Gastroesophageal sphincter (tissue), 4 donors: ENCODE data around the gene TLE7. TPM values are rescaled to one million over a fixed set of nuclear protein-coding genes. Genes with fewer than 3 reads are reported as not detected.

Experiments used
- ATAC-seq: fragments of 150-250 bp; one replicate; pipeline ENCODE4 v1.9.1; 2016; ENCODE audit warnings: mild to moderate bottlenecking, moderate library complexity
- H3K27ac ChIP-seq, 4 donors: fragments of 200-600 bp; sonication (generic) in 3 of 4; 1 replicate in 3 of 4; 2 replicates in 1 of 4; pipeline ENCODE4 v1.5.1; 2016 to 2019
- H3K27me3 ChIP-seq: fragments of 200-600 bp; sonication (generic); one replicate; pipeline ENCODE4 v1.5.1; 2019
- H3K36me3 ChIP-seq, 2 donors: fragments of 200-600 bp; sonication (generic); one replicate each; pipeline ENCODE4 v1.5.1; 2019; ENCODE audit warnings: control low read depth in 1 of 2
- H3K4me1 ChIP-seq, 3 donors: fragments of 200-600 bp; sonication (generic); 1 replicate in 2 of 3; 2 replicates in 1 of 3; pipeline ENCODE4 v1.5.1; 2016 to 2019; ENCODE audit warnings: control low read depth in 2 of 3
- H3K4me3 ChIP-seq, 2 donors: fragments of 200-600 bp; sonication (generic); one replicate each; pipeline ENCODE4 v1.5.1; 2019; ENCODE audit warnings: mild to moderate bottlenecking in 1 of 2, moderate library complexity in 1 of 2
- H3K9me3 ChIP-seq, 3 donors: fragments of 200-600 bp; sonication (generic); one replicate each; pipeline ENCODE4 v1.5.1; 2017 to 2019; ENCODE audit warnings: control low read depth in 2 of 3
- EP300 ChIP-seq: sonication (generic); formaldehyde crosslinking; IDR thresholded peaks from one replicate; pipeline ENCODE4 v1.6.1; 2017; ENCODE audit warnings: antibody characterized with exemption, mild to moderate bottlenecking
- POLR2A ChIP-seq, 2 donors: fragments of 450-650 bp; IDR thresholded peaks; one replicate each; pipeline ENCODE4 v1.6.1; 2017; ENCODE audit warnings: antibody characterized with exemption in 2 of 2, mild to moderate bottlenecking in 2 of 2, moderate library complexity in 1 of 2
- POLR2AphosphoS5 ChIP-seq: sonication (generic); formaldehyde crosslinking; IDR thresholded peaks from one replicate; pipeline ENCODE4 v1.6.1; 2017; ENCODE audit warnings: antibody characterized with exemption
- WGBS, 2 donors: methylation state at CpG; one replicate each; pipeline ENCODE4 v1.1.5; 2018; ENCODE audit warnings: low coverage in 1 of 2; 5-methylcytosine and 5-hydroxymethylcytosine counted together
- total RNA-seq, 4 donors: library from RNA; depleted of rRNA; stranded (reverse); fragments of >200 nt; gene quantifications; one replicate each; pipeline ENCODE4 v1.1.0, GENCODE V29; 2016
- TF ChIP-seq, protein P1 (sequence below), 4 experiments: fragments of 200-600 bp in 2 of 4; fragments of 450-650 bp in 2 of 4; sonication (generic) in 1 of 4; IDR thresholded peaks; one replicate each; pipeline ENCODE4 v1.5.1; 2017 to 2019; ENCODE audit warnings: antibody characterized with exemption in 4 of 4, mild to moderate bottlenecking in 2 of 4, moderate library complexity in 2 of 4

The TLE7 gene
- total RNA-seq, 4 donors from 2014 or later = not detected

DNA sequence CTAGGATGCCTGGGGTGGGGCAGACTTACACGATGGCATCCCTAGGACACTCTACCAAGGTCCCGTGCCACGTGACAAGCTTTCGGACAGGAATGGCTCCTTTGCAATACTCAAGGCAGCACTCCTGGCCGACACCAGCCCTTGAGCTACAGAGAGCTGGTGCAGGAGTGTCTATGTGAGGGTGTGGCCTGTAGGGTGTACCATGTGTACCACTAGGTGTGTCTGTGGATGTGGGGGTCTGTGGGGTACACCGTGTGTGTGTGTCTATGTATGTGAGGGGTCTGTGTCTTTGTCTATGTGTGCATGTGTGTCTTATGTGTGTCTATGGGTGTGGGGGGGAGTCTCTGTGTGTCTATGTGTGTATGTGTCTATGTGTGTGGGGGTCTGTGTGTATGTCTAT, 1.9 kb upstream of the TLE7 start:
- no peak overlapping the region for H3K27ac ChIP-seq
- no peaks in the 10 kb centered on the region for H3K4me1 ChIP-seq
- H3K27me3 ChIP-seq = peaks cover 30% of the 10 kb centered on the region
- no peak for ATAC-seq
- H3K4me3 ChIP-seq = no peak overlapping the region
- peaks cover 6 to 23% of the 10 kb centered on the region in 2 donors for H3K36me3 ChIP-seq
- TF ChIP-seq POLR2A (IDR thresholded peaks at IDR 0.05) (no peak), POLR2AphosphoS5 (no peak), EP300 (no peak)
- TF ChIP-seq, protein P1, sequence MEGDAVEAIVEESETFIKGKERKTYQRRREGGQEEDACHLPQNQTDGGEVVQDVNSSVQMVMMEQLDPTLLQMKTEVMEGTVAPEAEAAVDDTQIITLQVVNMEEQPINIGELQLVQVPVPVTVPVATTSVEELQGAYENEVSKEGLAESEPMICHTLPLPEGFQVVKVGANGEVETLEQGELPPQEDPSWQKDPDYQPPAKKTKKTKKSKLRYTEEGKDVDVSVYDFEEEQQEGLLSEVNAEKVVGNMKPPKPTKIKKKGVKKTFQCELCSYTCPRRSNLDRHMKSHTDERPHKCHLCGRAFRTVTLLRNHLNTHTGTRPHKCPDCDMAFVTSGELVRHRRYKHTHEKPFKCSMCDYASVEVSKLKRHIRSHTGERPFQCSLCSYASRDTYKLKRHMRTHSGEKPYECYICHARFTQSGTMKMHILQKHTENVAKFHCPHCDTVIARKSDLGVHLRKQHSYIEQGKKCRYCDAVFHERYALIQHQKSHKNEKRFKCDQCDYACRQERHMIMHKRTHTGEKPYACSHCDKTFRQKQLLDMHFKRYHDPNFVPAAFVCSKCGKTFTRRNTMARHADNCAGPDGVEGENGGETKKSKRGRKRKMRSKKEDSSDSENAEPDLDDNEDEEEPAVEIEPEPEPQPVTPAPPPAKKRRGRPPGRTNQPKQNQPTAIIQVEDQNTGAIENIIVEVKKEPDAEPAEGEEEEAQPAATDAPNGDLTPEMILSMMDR (IDR thresholded peaks at IDR 0.05) = no peak
- H3K9me3 ChIP-seq = peaks cover 7 to 83% (median 9%) of the 10 kb centered on the region in 3 donors
- 100% methylated on average over 1 of the region's 6 CpGs; no CpG with 5 or more reads in 1 of the 2 donors for WGBS, 2 donors

DNA sequence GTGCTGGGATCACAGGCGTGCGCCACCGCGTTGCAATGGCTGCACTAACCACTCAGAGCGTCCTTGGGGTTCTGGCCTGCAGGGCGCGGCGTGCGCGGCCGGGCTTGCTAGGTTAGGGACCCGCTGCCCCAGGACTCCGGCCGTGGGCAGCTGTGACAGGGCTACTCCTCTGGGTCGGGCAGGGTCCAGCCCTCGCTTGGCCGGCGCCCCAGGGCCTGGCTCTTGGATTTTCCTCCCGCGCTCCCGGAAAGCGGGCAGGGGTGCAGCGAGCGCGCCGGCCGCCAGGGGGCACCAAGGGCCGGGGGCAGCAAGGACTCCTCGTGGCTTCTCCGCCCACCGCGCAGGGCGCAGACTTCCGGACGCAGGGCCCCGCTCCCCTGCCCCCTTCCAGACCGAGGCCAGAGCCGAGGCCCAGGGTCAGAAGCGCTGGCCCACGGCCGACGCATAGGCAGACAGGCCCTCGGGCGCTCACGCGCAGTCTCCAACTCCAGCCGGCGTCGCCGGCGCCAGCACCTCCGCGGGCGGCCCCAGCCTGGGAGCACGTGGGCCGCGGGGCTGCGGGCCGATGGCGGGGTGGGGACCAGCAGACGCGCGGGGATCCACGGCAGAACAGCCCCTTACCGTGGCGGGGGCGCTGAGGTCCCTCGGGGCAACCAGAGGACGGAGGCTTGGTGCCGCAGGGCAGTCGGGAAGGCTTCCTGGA, 355 bp downstream of the TLE7 start:
- H3K36me3 ChIP-seq = peaks cover 0 to 5% of the 10 kb centered on the region in 2 donors
- H3K4me1 ChIP-seq = no peaks in the 10 kb centered on the region
- H3K4me3 ChIP-seq = no peak overlapping the region
- ATAC-seq = no peak
- H3K27ac ChIP-seq = no peak overlapping the region
- H3K27me3 ChIP-seq = peaks cover 36% of the 10 kb centered on the region
- H3K9me3 ChIP-seq = peaks cover 0 to 61% (median 0%) of the 10 kb centered on the region in 3 donors
- TF ChIP-seq, protein P1 (IDR thresholded peaks at IDR 0.05) = peak in 1 of 4 experiments; percentile 47
- TF ChIP-seq EP300 (no peak), POLR2AphosphoS5 (no peak)
- no CpG with 5 or more reads among the region's 71 CpGs for WGBS, 2 donors

DNA sequence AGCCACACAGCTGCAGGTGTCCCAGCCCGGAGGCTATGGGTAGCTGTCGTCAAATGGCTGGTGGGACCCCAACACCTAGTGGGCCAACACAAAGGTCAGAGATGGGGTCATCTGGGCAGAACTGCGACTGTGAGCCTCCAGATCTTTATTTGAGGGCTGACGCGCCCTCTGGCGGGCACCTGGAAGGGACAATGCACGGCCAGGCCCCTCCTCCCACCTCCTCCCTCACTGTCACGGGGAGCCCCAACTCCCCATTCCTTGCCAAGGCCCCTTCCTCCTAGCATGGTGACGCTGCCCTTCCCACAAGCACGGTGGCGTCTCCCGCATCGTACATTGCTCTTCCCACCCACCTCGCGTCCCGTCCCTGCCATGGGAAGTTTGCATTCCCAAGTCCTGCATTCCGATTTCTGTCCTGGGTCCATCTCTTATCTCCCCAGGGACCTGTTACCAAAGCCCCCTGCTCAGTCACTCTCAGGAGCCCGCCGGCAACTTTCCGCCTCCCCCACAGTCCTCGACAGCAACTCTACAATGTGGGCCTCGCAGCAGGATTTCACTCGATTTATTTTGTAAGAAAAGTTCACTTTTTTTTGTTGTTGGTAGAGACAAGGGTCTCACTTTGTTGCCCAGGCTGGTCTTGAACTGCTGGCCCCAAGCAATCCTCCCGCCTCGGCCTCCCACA, 1.0 kb downstream of the TLE7 start:
- peaks cover 0 to 54% (median 0%) of the 10 kb centered on the region in 3 donors for H3K9me3 ChIP-seq
- 57 to 60% methylated on average over 11 to 19 of the region's 25 CpGs for WGBS, 2 donors

DNA sequence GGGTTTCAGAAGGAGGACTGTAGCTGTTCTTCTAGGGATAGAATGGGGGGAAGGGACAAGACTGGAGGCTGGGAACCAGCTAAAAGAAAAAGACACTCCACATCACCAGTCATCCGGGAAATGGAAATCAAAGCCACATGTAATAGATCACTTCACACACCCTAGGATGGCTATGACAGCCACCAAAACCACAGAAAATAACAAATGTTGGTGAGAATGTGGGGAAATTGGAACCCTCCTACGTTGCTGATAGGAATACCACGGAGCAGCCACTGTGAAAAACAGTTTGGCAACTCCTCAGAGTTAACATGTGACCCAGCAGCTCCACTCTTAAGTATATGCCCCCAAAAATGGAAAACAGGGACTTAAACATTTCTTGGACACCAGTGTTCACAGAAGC, 2.3 kb downstream of the TLE7 start:
- Histone ChIP-seq H3K27ac (no peak overlapping the region), H3K4me3 (no peak overlapping the region), H3K4me1 (no peaks in the 10 kb centered on the region), H3K27me3 (peaks cover 43% of the 10 kb centered on the region), H3K9me3 (peaks cover 0 to 41% (median 0%) of the 10 kb centered on the region in 3 donors), H3K36me3 (no peaks in the 10 kb centered on the region)
- no peak for TF ChIP-seq POLR2AphosphoS5
- no peak for TF ChIP-seq EP300
- no peak for TF ChIP-seq POLR2A (IDR thresholded peaks at IDR 0.05)
- TF ChIP-seq, protein P1 (IDR thresholded peaks at IDR 0.05) = no peak
- WGBS, 2 donors = 38% methylated on average over 3 of the region's 3 CpGs; no CpG with 5 or more reads in 1 of the 2 donors
- no peak for ATAC-seq

More for the DNA sequence above, 1.0 kb downstream of the TLE7 start:
- Histone ChIP-seq H3K27ac (no peak overlapping the region), H3K36me3 (no peaks in the 10 kb centered on the region), H3K4me1 (no peaks in the 10 kb centered on the region), H3K4me3 (no peak overlapping the region), H3K27me3 (peaks cover 43% of the 10 kb centered on the region)
- ATAC-seq = no peak
- TF ChIP-seq POLR2A (IDR thresholded peaks at IDR 0.05) (no peak), POLR2AphosphoS5 (no peak), EP300 (no peak)
- TF ChIP-seq, protein P1 (IDR thresholded peaks at IDR 0.05) = no peak
